OCI-LY7 (cell line): ENCODE results near the gene IVL. TPM values are rescaled to one million over a fixed set of nuclear protein-coding genes. Genes with fewer than 3 reads are reported as not detected.

ENCODE experiments used
- BruUV-seq: library from RNA; stranded (reverse); fragments of 400-500 nt; replicated peaks from 2 replicates; lab custom pipeline; 2021; lab: Mats Ljungman, UMichigan
- CTCF ChIA-PET: fragments of 300-600 bp; sonication (Branson Sonifier 250); formaldehyde crosslinking; loops from one replicate; lab custom pipeline; 2022; ENCODE audit warnings: antibody characterized with exemption; ENCODE audit not compliant: unreplicated experiment; lab: Charles Lee
- POLR2A ChIA-PET: fragments of 300-600 bp; sonication (Branson Sonifier 250); formaldehyde crosslinking; loops from one replicate; lab custom pipeline; 2022; ENCODE audit warnings: antibody characterized with exemption; lab: Charles Lee
- DNase-seq: peaks from one replicate; pipeline ENCODE4 v3.0.0-alpha.2; 2015; ENCODE audit warnings: low spot score
- H2AFZ ChIP-seq: fragments of 200-600 bp; sonication (generic), shearing (Covaris generic); 2 replicates; pipeline ENCODE4 v1.6.1; 2014; ENCODE audit warnings: mild to moderate bottlenecking, antibody characterized with exemption, low read length, moderate library complexity
- H3K27ac ChIP-seq: fragments of 200-600 bp; sonication (generic); 2 replicates; pipeline ENCODE4 v1.5.1; 2014; ENCODE audit warnings: mixed run types, low read depth, mild to moderate bottlenecking, moderate library complexity, low read length, inconsistent platforms; ENCODE audit not compliant: poor library complexity, severe bottlenecking
- H3K36me3 ChIP-seq: fragments of 200-600 bp; sonication (generic); 2 replicates; pipeline ENCODE4 v1.6.1; 2014; ENCODE audit warnings: mild to moderate bottlenecking, antibody characterized with exemption, low read length, moderate library complexity, mixed read lengths; ENCODE audit not compliant: insufficient read depth
- H3K4me1 ChIP-seq: fragments of 200-600 bp; sonication (generic); 2 replicates; pipeline ENCODE4 v1.5.1; 2014; ENCODE audit warnings: mild to moderate bottlenecking, low read length; ENCODE audit not compliant: insufficient read depth, poor library complexity, severe bottlenecking
- H3K4me2 ChIP-seq: fragments of 200-600 bp; sonication (generic); 2 replicates; pipeline ENCODE4 v1.6.1; 2014; ENCODE audit warnings: mild to moderate bottlenecking, low read length
- H3K4me3 ChIP-seq: fragments of 200-600 bp; sonication (generic); 2 replicates; pipeline ENCODE4 v1.5.1; 2014; ENCODE audit warnings: mild to moderate bottlenecking, low read depth, low read length; ENCODE audit not compliant: poor library complexity, severe bottlenecking
- H3K79me2 ChIP-seq: fragments of 200-600 bp; sonication (generic); 2 replicates; pipeline ENCODE4 v1.6.1; 2016; ENCODE audit warnings: low read depth, mild to moderate bottlenecking, low read length, moderate library complexity, mixed read lengths; ENCODE audit not compliant: insufficient read depth
- H3K9me2 ChIP-seq: fragments of 200-600 bp; sonication (generic); 2 replicates; pipeline ENCODE4 v1.6.1; 2016; ENCODE audit warnings: mild to moderate bottlenecking, low read length, mixed read lengths; ENCODE audit not compliant: insufficient read depth
- H3K9me3 ChIP-seq: fragments of 200-600 bp; sonication (generic); 2 replicates; pipeline ENCODE4 v1.6.1; 2014; ENCODE audit warnings: mild to moderate bottlenecking, mixed run types, low read length, mixed read lengths
- H4K20me1 ChIP-seq: fragments of 200-600 bp; sonication (generic); 2 replicates; pipeline ENCODE4 v1.6.1; 2014; ENCODE audit warnings: mild to moderate bottlenecking, antibody characterized with exemption, low read length, moderate library complexity, mixed read lengths; ENCODE audit not compliant: insufficient read depth
- EZH2phosphoT487 ChIP-seq: fragments of 200-600 bp; sonication (generic); IDR thresholded peaks from 2 replicates; pipeline ENCODE4 v1.6.1; 2018; ENCODE audit warnings: low read depth, borderline replicate concordance, mild to moderate bottlenecking, mixed run types, antibody characterized with exemption, low read length, moderate library complexity, mixed read lengths
- intact Hi-C: fragments of 100-400 bp; cut with micrococcal nuclease; formaldehyde crosslinking; loops from one replicate; pipeline ENCODE4 v1.10.0; 2022; ENCODE audit not compliant: unreplicated experiment
- total RNA-seq, 2 experiments: library from RNA; depleted of rRNA in 1 of 2; stranded (reverse); fragments of >200 nt in 1 of 2; shearing (Covaris generic) in 1 of 2; gene quantifications; 2 replicates each; pipeline ENCODE4 v1.2.3, GENCODE V29; 2014 to 2022
- TF ChIP-seq, protein P1 (sequence below): fragments of 200-600 bp; sonication (generic); conservative IDR thresholded peaks from 2 replicates; pipeline ENCODE4 v1.5.1; 2014; ENCODE audit warnings: mild to moderate bottlenecking, antibody characterized with exemption, low read length, moderate library complexity, mixed read lengths

Gene IVL
- total RNA-seq, 2 experiments from 2014 or later = not detected

- intact Hi-C loops = no loop called here
- no peaks in the 10 kb centered on the region for H3K4me1 ChIP-seq
- CTCF ChIA-PET = no interaction called here
- H3K79me2 ChIP-seq = no peaks in the 10 kb centered on the region
- BruUV-seq = no TSS peak
- POLR2A ChIA-PET = no interaction called here
- no peaks in the 10 kb centered on the region for H3K9me2 ChIP-seq
- DNase-seq = no peak
- no peak for TF ChIP-seq EZH2phosphoT487
- TF ChIP-seq, protein P1, sequence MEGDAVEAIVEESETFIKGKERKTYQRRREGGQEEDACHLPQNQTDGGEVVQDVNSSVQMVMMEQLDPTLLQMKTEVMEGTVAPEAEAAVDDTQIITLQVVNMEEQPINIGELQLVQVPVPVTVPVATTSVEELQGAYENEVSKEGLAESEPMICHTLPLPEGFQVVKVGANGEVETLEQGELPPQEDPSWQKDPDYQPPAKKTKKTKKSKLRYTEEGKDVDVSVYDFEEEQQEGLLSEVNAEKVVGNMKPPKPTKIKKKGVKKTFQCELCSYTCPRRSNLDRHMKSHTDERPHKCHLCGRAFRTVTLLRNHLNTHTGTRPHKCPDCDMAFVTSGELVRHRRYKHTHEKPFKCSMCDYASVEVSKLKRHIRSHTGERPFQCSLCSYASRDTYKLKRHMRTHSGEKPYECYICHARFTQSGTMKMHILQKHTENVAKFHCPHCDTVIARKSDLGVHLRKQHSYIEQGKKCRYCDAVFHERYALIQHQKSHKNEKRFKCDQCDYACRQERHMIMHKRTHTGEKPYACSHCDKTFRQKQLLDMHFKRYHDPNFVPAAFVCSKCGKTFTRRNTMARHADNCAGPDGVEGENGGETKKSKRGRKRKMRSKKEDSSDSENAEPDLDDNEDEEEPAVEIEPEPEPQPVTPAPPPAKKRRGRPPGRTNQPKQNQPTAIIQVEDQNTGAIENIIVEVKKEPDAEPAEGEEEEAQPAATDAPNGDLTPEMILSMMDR = no peak
- no peak overlapping the region for H3K27ac ChIP-seq
- no peak overlapping the region for H3K4me3 ChIP-seq
- H3K9me3 ChIP-seq = no peaks in the 10 kb centered on the region
- no peak overlapping the region for H2AFZ ChIP-seq
- no peaks in the 10 kb centered on the region for H3K36me3 ChIP-seq
- H4K20me1 ChIP-seq = no peaks in the 10 kb centered on the region
- H3K4me2 ChIP-seq = no peak overlapping the region
Observed at GRCh38 chr1:152946248-152946647, 37.9 kb downstream of the IVL start.

- Histone ChIP-seq H3K4me3 (no peak within 1 kb of the TSS), H3K4me1 (no peaks in the 10 kb centered on the region), H3K9me2 (no peaks in the 10 kb centered on the region), H3K4me2 (no peak within 1 kb of the TSS), H4K20me1 (no peaks in the 10 kb centered on the region), H3K79me2 (no peaks in the 10 kb centered on the region), H3K27ac (no peak within 1 kb of the TSS), H3K9me3 (no peaks in the 10 kb centered on the region), H3K36me3 (no peaks in the 10 kb centered on the region), H2AFZ (no peak within 1 kb of the TSS)
- DNase-seq = no peak
- ChIA-PET POLR2A (no interaction called here), CTCF (no interaction called here)
- BruUV-seq = no TSS peak
- intact Hi-C loops = no loop called here
- TF ChIP-seq, protein P1 = no peak
- TF ChIP-seq EZH2phosphoT487 = no peak
Observed at GRCh38 chr1:152946651-152947256, 38.4 kb downstream of the IVL start, which contains the start of gene SPRR5. Gene SPRR5 (plus strand): TSS chr1:152947206. CDS start chr1:152948555, 1,349 bp downstream.

DNA sequence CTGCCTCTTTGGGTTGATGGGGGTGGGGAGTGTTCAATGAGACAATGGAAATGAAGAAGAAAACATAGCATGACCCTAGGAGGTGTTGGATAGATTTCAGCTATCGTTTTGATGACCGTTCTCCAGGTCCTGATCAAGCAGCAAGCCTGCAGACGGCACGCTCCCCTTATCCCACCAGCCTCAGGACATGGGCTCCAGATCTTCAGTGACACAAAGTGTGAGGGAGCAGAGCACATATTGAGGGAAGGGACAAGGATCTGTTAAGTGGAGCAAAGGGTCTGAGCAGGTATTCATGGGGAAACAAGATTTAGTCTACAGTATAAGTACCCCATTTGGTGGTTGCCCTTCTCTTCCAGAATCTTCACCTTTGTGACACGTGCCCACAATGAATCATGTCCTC, 43.4 kb downstream of the IVL start:
- Histone ChIP-seq H2AFZ (no peak overlapping the region), H3K36me3 (no peaks in the 10 kb centered on the region), H3K4me3 (no peak overlapping the region), H4K20me1 (no peaks in the 10 kb centered on the region), H3K27ac (no peak overlapping the region), H3K79me2 (no peaks in the 10 kb centered on the region), H3K9me3 (no peaks in the 10 kb centered on the region), H3K9me2 (no peaks in the 10 kb centered on the region), H3K4me1 (no peaks in the 10 kb centered on the region), H3K4me2 (no peak overlapping the region)
- ChIA-PET POLR2A (no interaction called here), CTCF (no interaction called here)
- TF ChIP-seq, protein P1 = no peak
- no peak for TF ChIP-seq EZH2phosphoT487
- intact Hi-C loops = no loop called here
- BruUV-seq = no TSS peak
- DNase-seq = no peak
